Measurements from ENCODE around the gene SNAP29.
"Not testable (repeated sequence)": the region's sequence is repeated elsewhere in the genome, so short reads cannot be mapped to it uniquely, and the experiment has no call there.

Gene SNAP29

GRCh38 chr22:20858615-20859416, at the start of gene SNAP29, which contains the start of gene PI4KA:
Gene SNAP29 (plus strand): TSS chr22:20859007. CDS start chr22:20859111, 104 bp downstream.
Gene PI4KA (minus strand): TSS chr22:20858811. CDS start chr22:20858725, 86 bp downstream.
- DNase-seq = peak; percentile 95

- DNase-seq = no peak
Observed at GRCh38 chr22:20809538-20810185, 49.1 kb upstream of the SNAP29 start.

GRCh38 chr22:20810645-20811044, 48.2 kb upstream of the SNAP29 start:
- DNase-seq = no peak

- no peak for DNase-seq
Observed at GRCh38 chr22:20811171-20811570, 47.6 kb upstream of the SNAP29 start.

GRCh38 chr22:20811971-20812660, 46.7 kb upstream of the SNAP29 start:
- no peak for DNase-seq

GRCh38 chr22:20813056-20813455, 45.8 kb upstream of the SNAP29 start:
- no peak for DNase-seq

- DNase-seq = no peak
Observed at GRCh38 chr22:20814221-20814808, 44.5 kb upstream of the SNAP29 start.

- DNase-seq = no peak
Observed at GRCh38 chr22:20815477-20816050, 43.2 kb upstream of the SNAP29 start.

- DNase-seq = no peak
Observed at GRCh38 chr22:20816559-20816958, 42.2 kb upstream of the SNAP29 start.

- DNase-seq = no peak
Observed at GRCh38 chr22:20818471-20818870, 40.3 kb upstream of the SNAP29 start.

- DNase-seq = no peak
Observed at GRCh38 chr22:20819471-20819870, 39.3 kb upstream of the SNAP29 start.

- not testable (repeated sequence) for DNase-seq
Observed at GRCh38 chr22:20821717-20822239, 37.0 kb upstream of the SNAP29 start.

- DNase-seq = no peak
Observed at GRCh38 chr22:20822240-20822639, 36.6 kb upstream of the SNAP29 start.

- no peak for DNase-seq
Observed at GRCh38 chr22:20823264-20823663, 35.5 kb upstream of the SNAP29 start.

- DNase-seq = not testable (repeated sequence)
Observed at GRCh38 chr22:20825216-20825615, 33.6 kb upstream of the SNAP29 start.

- no peak for DNase-seq
Observed at GRCh38 chr22:20825624-20826023, 33.2 kb upstream of the SNAP29 start.

- DNase-seq = not testable (repeated sequence)
Observed at GRCh38 chr22:20826373-20827152, 32.2 kb upstream of the SNAP29 start.

- no peak for DNase-seq
Observed at GRCh38 chr22:20829491-20830134, 29.2 kb upstream of the SNAP29 start.

GRCh38 chr22:20833225-20833665, 25.6 kb upstream of the SNAP29 start:
- no peak for DNase-seq

GRCh38 chr22:20834206-20834605, 24.6 kb upstream of the SNAP29 start:
- DNase-seq = no peak

GRCh38 chr22:20834725-20835124, 24.1 kb upstream of the SNAP29 start:
- no peak for DNase-seq

Data from NCI-H2081 (cell line).